GM12878 (cell line): ENCODE results near the gene KCNG1. TPM values are rescaled to one million over a fixed set of nuclear protein-coding genes. Genes with fewer than 3 reads are reported as not detected.

Experiments
- ATAC-seq: fragments of 200-7000 bp; cut with Tn5 transposase; 3 replicates; pipeline ENCODE4 v1.9.1; 2020; ENCODE audit warnings: mild to moderate bottlenecking, moderate library complexity
- BruUV-seq: library from RNA; stranded (reverse); fragments of 400-500 nt; replicated peaks from 2 replicates; lab custom pipeline; 2021; lab: Mats Ljungman, UMichigan
- CTCF ChIA-PET: fragments of 300-600 bp; sonication (Branson Sonifier 250); formaldehyde crosslinking; extraction: SDS; loops from one replicate; lab custom pipeline; 2021; ENCODE audit warnings: inconsistent platforms; lab: Yijun Ruan, JAX
- POLR2A ChIA-PET: fragments of 350-600 bp; formaldehyde crosslinking; extraction: SDS; loops from one replicate; lab custom pipeline; 2021; ENCODE audit warnings: inconsistent platforms; lab: Charles Lee
- RAD21 ChIA-PET: fragments of 300-600 bp; sonication (Branson Sonifier 250); formaldehyde crosslinking; loops from one replicate; lab custom pipeline; 2023; ENCODE audit warnings: antibody characterized with exemption; ENCODE audit not compliant: unreplicated experiment; lab: Charles Lee
- SMC1A ChIA-PET: fragments of 300-600 bp; sonication (Branson Sonifier 250); formaldehyde crosslinking; loops from one replicate; lab custom pipeline; 2023; ENCODE audit not compliant: unreplicated experiment, uncharacterized antibody; lab: Charles Lee
- DNase-seq: peaks from one replicate; pipeline ENCODE4 v3.0.0-alpha.2; 2011; ENCODE audit warnings: low read depth, low spot score
- FAIRE-seq: peaks from 3 replicates; lab custom pipeline; 2011; peaks lifted over from hg19 to GRCh38; lab: Jason Lieb, UNC
- H2AFZ ChIP-seq: 2 replicates; pipeline ENCODE4 v1.6.0; 2011; ENCODE audit warnings: low read depth, low read length, control low read depth; ENCODE audit not compliant: control insufficient read depth
- H3K27ac ChIP-seq: 2 replicates; pipeline ENCODE4 v1.5.1; 2011; ENCODE audit warnings: control low read depth; ENCODE audit not compliant: control insufficient read depth, insufficient read depth
- H3K27me3 ChIP-seq, 2 experiments: replicated peaks in 1 of 2; 2 replicates each; pipeline versions ENCODE4 v1.6.0 to v1.6.1; 2011; ENCODE audit warnings: low read length in 1 of 2; ENCODE audit not compliant: control insufficient read depth in 2 of 2, insufficient read depth in 2 of 2
- H3K36me3 ChIP-seq, 2 experiments: 2 replicates each; pipeline ENCODE4 v1.5.1; 2011; ENCODE audit warnings: low read length in 1 of 2; ENCODE audit not compliant: control insufficient read depth in 2 of 2, insufficient read depth in 2 of 2
- H3K4me1 ChIP-seq: 2 replicates; pipeline ENCODE4 v1.6.1; 2011; ENCODE audit warnings: mild to moderate bottlenecking, low read length, moderate library complexity, mixed read lengths; ENCODE audit not compliant: control insufficient read depth, insufficient read depth
- H3K4me2 ChIP-seq: 2 replicates; pipeline ENCODE4 v1.6.0; 2011; ENCODE audit warnings: control low read depth; ENCODE audit not compliant: control insufficient read depth, insufficient read depth
- H3K4me3 ChIP-seq: fragments of 200-600 bp; sonication (generic); 2 replicates; pipeline ENCODE4 v1.5.1; 2016
- H3K79me2 ChIP-seq: 2 replicates; pipeline ENCODE4 v1.6.0; 2011; ENCODE audit warnings: low read length; ENCODE audit not compliant: control insufficient read depth, insufficient read depth
- H3K9ac ChIP-seq: 2 replicates; pipeline ENCODE4 v1.8.0; 2011; ENCODE audit warnings: low read length, control low read depth, mixed read lengths; ENCODE audit not compliant: control insufficient read depth, insufficient read depth
- H3K9me3 ChIP-seq: replicated peaks from 3 replicates; pipeline ENCODE4 v1.5.1; 2011; ENCODE audit warnings: mild to moderate bottlenecking, low read length; ENCODE audit not compliant: control insufficient read depth, insufficient read depth
- H4K20me1 ChIP-seq: 2 replicates; pipeline ENCODE4 v1.6.0; 2011; ENCODE audit not compliant: control insufficient read depth, insufficient read depth
- ATF7 ChIP-seq: fragments of 450-650 bp; IDR thresholded peaks from 2 replicates; pipeline ENCODE4 v1.6.1; 2016; ENCODE audit warnings: low read depth, mild to moderate bottlenecking
- BCL11A ChIP-seq: IDR thresholded peaks from 2 replicates; pipeline ENCODE4 v1.6.1; 2011; ENCODE audit warnings: low read depth, low read length
- BHLHE40 ChIP-seq, 2 experiments: fragments of 450-650 bp in 1 of 2; IDR thresholded peaks; 2 replicates each; pipeline ENCODE4 v1.6.1; 2011 to 2017; ENCODE audit warnings: low read depth in 2 of 2, borderline replicate concordance in 1 of 2, improper control_type of control experiment in 1 of 2, low read length in 1 of 2, mild to moderate bottlenecking in 1 of 2
- EED ChIP-seq: sonication (generic); IDR thresholded peaks from 2 replicates; pipeline ENCODE4 v1.6.1; 2016; ENCODE audit warnings: antibody characterized with exemption, low read depth
- FOXK2 ChIP-seq: fragments of 450-650 bp; IDR thresholded peaks from 2 replicates; pipeline ENCODE4 v1.6.1; 2017; ENCODE audit warnings: mild to moderate bottlenecking, moderate library complexity
- MXI1 ChIP-seq: fragments of 150-350 bp; IDR thresholded peaks from 2 replicates; pipeline ENCODE4 v1.6.1; 2011; ENCODE audit warnings: low read depth, mild to moderate bottlenecking, inconsistent platforms, low read length, improper control_type of control experiment
- MYB ChIP-seq: fragments of 150-350 bp; IDR thresholded peaks from 2 replicates; pipeline ENCODE4 v1.6.1; 2014; ENCODE audit warnings: mild to moderate bottlenecking, low read depth, low read length, borderline replicate concordance
- MYC ChIP-seq: IDR thresholded peaks from 2 replicates; pipeline ENCODE4 v1.6.1; 2011; ENCODE audit warnings: mild to moderate bottlenecking, low read length, moderate library complexity, inconsistent platforms; ENCODE audit not compliant: insufficient read depth, insufficient replicate concordance, insufficient read length, severe bottlenecking
- POLR2AphosphoS5 ChIP-seq: IDR thresholded peaks from 2 replicates; pipeline ENCODE4 v1.6.1; 2011; ENCODE audit warnings: mild to moderate bottlenecking, low read length, inconsistent platforms
- SMAD1 ChIP-seq: fragments of 450-650 bp; IDR thresholded peaks from 2 replicates; pipeline ENCODE4 v1.6.1; 2018; ENCODE audit warnings: mild to moderate bottlenecking, low read depth; ENCODE audit not compliant: partially characterized antibody
- TCF12 ChIP-seq: IDR thresholded peaks from 2 replicates; pipeline ENCODE4 v1.6.1; 2011; ENCODE audit warnings: low read depth, mild to moderate bottlenecking, low read length
- WGBS: methylation state at CpG from one replicate; pipeline ENCODE4 v1.1.6; 2016; ENCODE audit warnings: low lambda C conversion rate; ENCODE audit not compliant: insufficient replicate concordance, insufficient coverage; ENCODE audit errors: missing lambda C conversion rate; 5-methylcytosine and 5-hydroxymethylcytosine counted together
- in situ Hi-C: fragments of 300-500 bp; cut with MboI; formaldehyde crosslinking; loops from 9 replicates; pipeline ENCODE4 v1.14.3; 2018; ENCODE audit warnings: mixed read lengths
- intact Hi-C: fragments of 100-400 bp; cut with micrococcal nuclease; formaldehyde crosslinking; loops from one replicate; pipeline ENCODE4 v1.14.2; 2022; ENCODE audit not compliant: unreplicated experiment
- polyA plus RNA-seq, 11 experiments: library from polyadenylated mRNA; depleted of rRNA in 4 of 11; unstranded in 6 of 11; stranded (reverse) in 5 of 11; fragments of >200 nt; fragmentation: Nextera tagmentation in 4 of 11; fragmentation: Illumina TruSeq in 1 of 11; extraction: Ambion mirVana in 4 of 11; extraction: Trizol in 1 of 11; gene quantifications; 1 replicate in 1 of 11; 2 replicates in 10 of 11; pipeline versions ENCODE4 v1.2.1 to v1.2.3, GENCODE V29; 2011 to 2016; ENCODE audit warnings: inconsistent platforms in 2 of 11, missing spikeins in 2 of 11, low read depth in 1 of 11
- total RNA-seq, 4 experiments: library from RNA; depleted of rRNA in 3 of 4; stranded (reverse); fragments of >200 nt in 3 of 4; fragmentation: Illumina TruSeq in 1 of 4; extraction: Trizol in 1 of 4; gene quantifications; 2 replicates each; pipeline versions ENCODE4 v1.2.1 to v1.2.3, GENCODE V29; 2013 to 2021
- TF ChIP-seq, protein P1 (sequence below): fragments of 150-350 bp; IDR thresholded peaks from 2 replicates; pipeline ENCODE4 v1.6.1; 2016; ENCODE audit warnings: low read depth, low read length

Gene KCNG1
- total and polyA plus RNA-seq, 10 of the 15 experiments (the other 5 are each of a cell fraction or from before 2014, with no cell fraction given), result not detected

GRCh38 chr20:51022803-51023616 lies at the start of gene KCNG1 (continued):
- TF ChIP-seq, protein P1, sequence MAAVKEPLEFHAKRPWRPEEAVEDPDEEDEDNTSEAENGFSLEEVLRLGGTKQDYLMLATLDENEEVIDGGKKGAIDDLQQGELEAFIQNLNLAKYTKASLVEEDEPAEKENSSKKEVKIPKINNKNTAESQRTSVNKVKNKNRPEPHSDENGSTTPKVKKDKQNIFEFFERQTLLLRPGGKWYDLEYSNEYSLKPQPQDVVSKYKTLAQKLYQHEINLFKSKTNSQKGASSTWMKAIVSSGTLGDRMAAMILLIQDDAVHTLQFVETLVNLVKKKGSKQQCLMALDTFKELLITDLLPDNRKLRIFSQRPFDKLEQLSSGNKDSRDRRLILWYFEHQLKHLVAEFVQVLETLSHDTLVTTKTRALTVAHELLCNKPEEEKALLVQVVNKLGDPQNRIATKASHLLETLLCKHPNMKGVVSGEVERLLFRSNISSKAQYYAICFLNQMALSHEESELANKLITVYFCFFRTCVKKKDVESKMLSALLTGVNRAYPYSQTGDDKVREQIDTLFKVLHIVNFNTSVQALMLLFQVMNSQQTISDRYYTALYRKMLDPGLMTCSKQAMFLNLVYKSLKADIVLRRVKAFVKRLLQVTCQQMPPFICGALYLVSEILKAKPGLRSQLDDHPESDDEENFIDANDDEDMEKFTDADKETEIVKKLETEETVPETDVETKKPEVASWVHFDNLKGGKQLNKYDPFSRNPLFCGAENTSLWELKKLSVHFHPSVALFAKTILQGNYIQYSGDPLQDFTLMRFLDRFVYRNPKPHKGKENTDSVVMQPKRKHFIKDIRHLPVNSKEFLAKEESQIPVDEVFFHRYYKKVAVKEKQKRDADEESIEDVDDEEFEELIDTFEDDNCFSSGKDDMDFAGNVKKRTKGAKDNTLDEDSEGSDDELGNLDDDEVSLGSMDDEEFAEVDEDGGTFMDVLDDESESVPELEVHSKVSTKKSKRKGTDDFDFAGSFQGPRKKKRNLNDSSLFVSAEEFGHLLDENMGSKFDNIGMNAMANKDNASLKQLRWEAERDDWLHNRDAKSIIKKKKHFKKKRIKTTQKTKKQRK, result no peak
- no peak for TF ChIP-seq TCF12
- no peak for TF ChIP-seq MYC
- TF ChIP-seq MYB, result no peak
- no peak for TF ChIP-seq FOXK2

GRCh38 chr20:51070621-51071020 lies 47.7 kb upstream of the KCNG1 start:
- Histone ChIP-seq H3K4me1 (no peaks in the 10 kb centered on the region), H3K4me2 (no peak overlapping the region), H3K27me3 (no peaks in the 10 kb centered on the region; a peak in 1 of 4 replicates), H4K20me1 (no peaks in the 10 kb centered on the region), H3K36me3 (no peaks in the 10 kb centered on the region), H3K79me2 (no peaks in the 10 kb centered on the region), H3K27ac (no peak overlapping the region), H3K9me3 (no peaks in the 10 kb centered on the region), H2AFZ (no peak overlapping the region), H3K4me3 (no peak overlapping the region), H3K9ac (no peak overlapping the region)
- WGBS, result 71% methylated on average over 4 of the region's 4 CpGs
- ChIA-PET SMC1A (no interaction called here), RAD21 (no interaction called here), CTCF (no interaction called here), POLR2A (no interaction called here)
- BruUV-seq, result no TSS peak
- ATAC-seq (no peak), FAIRE-seq (no peak), DNase-seq (no peak)
- TF ChIP-seq ATF7 (no peak), BCL11A (no peak), MXI1 (no peak), POLR2AphosphoS5 (no peak), BHLHE40 (IDR thresholded peaks at IDR 0.05; ENCODE audit: borderline replicate concordance in 1 of 2, low read depth in 2 of 2, low read length in 1 of 2) (no peak), SMAD1 (no peak), EED (no peak)
- in situ Hi-C loops, result no loop called here
- intact Hi-C loops, result no loop called here
